A673 (cell line): ENCODE results near the gene ZNF383. TPM values are rescaled to one million over a fixed set of nuclear protein-coding genes. Genes with fewer than 3 reads are reported as not detected.

Experiments used
- total RNA-seq: library from RNA; stranded (reverse); gene quantifications from 2 replicates; pipeline ENCODE4 v1.2.3, GENCODE V29; 2021

ZNF383 gene
- total RNA-seq, 1 experiment from 2014 or later = 7.6 TPM

Other genes with a start within 250 kb of the ZNF383 start
- gene ZNF420, start 139.8 kb upstream of the ZNF383 start, total RNA-seq = 10.6 and 13.7 TPM in 2 replicates
- gene ZNF585A, start 45.5 kb upstream of the ZNF383 start, total RNA-seq = 6.4 and 7.9 TPM in 2 replicates
- 7.5 and 10.6 TPM in 2 replicates for gene ZNF585B, start 7.7 kb upstream of the ZNF383 start, total RNA-seq
- gene ZNF527, start 152.9 kb downstream of the ZNF383 start, total RNA-seq = 5.2 and 5.8 TPM in 2 replicates
- 7.1 and 9.5 TPM in 2 replicates for gene ZNF569, start 249.2 kb downstream of the ZNF383 start, total RNA-seq